HCT116 (cell line): ENCODE measurements around the gene GATB. TPM values are rescaled to one million over a fixed set of nuclear protein-coding genes. Genes with fewer than 3 reads are reported as not detected.

Experiments used
- ATAC-seq: fragments of 200-7000 bp; cut with Tn5 transposase; 2 replicates; pipeline ENCODE4 v1.9.1; 2020; ENCODE audit warnings: mild to moderate bottlenecking, moderate library complexity
- BruUV-seq: library from RNA; stranded (reverse); fragments of 400-500 nt; replicated peaks from 2 replicates; lab custom pipeline; 2021; lab: Mats Ljungman, UMichigan
- CTCF ChIA-PET: fragments of 300-600 bp; sonication (Branson Sonifier 250); formaldehyde crosslinking; loops from one replicate; lab custom pipeline; 2021; ENCODE audit warnings: antibody characterized with exemption; lab: Charles Lee
- POLR2A ChIA-PET: fragments of 300-600, 350-600 bp; sonication (Branson Sonifier 250); formaldehyde crosslinking; loops from one replicate; lab custom pipeline; 2021; ENCODE audit warnings: antibody characterized with exemption; lab: Charles Lee
- RAD21 ChIA-PET, 2 experiments: fragments of 300-600 bp; sonication (Branson Sonifier 250); formaldehyde crosslinking; loops; one replicate each; lab custom pipeline; 2023; ENCODE audit warnings: low total read pairs in 2 of 2; ENCODE audit not compliant: uncharacterized antibody in 2 of 2, unreplicated experiment in 2 of 2, low non-redundant PET in 1 of 2; lab: Charles Lee
- DNase-seq: peaks from one replicate; pipeline ENCODE4 v3.0.0-alpha.2; 2010; ENCODE audit warnings: low read depth, low spot score
- H2AFZ ChIP-seq: fragments of 200-600 bp; shearing (Covaris generic), sonication (generic); 2 replicates; pipeline ENCODE4 v1.6.1; 2017; ENCODE audit warnings: low read depth, mixed run types, mixed read lengths, antibody characterized with exemption, low read length; ENCODE audit not compliant: poor library complexity, severe bottlenecking
- H3K27ac ChIP-seq: 2 replicates; pipeline ENCODE4 v1.5.1; 2012; ENCODE audit warnings: low read depth, low read length
- H3K27me3 ChIP-seq: fragments of 200-600 bp; sonication (generic); 2 replicates; pipeline ENCODE4 v1.6.1; 2016; ENCODE audit warnings: mixed run types, low read length, mixed read lengths; ENCODE audit not compliant: insufficient read depth
- H3K36me3 ChIP-seq, 2 experiments: fragments of 200-500 bp in 1 of 2; fragments of 200-600 bp in 1 of 2; sonication (Bioruptor generic) in 1 of 2; sonication (generic) in 1 of 2; 2 replicates each; pipeline versions ENCODE4 v1.5.1 to v1.6.1; 2014 to 2016; ENCODE audit warnings: low read length in 2 of 2, inconsistent platforms in 1 of 2, mixed read lengths in 1 of 2, mixed run types in 1 of 2; ENCODE audit not compliant: insufficient read depth in 2 of 2, control insufficient read depth in 1 of 2
- H3K4me1 ChIP-seq, 2 experiments: fragments of 200-600 bp in 1 of 2; sonication (generic) in 1 of 2; 2 replicates each; pipeline versions ENCODE4 v1.5.1 to v1.6.1; 2012 to 2017; ENCODE audit warnings: low read length in 2 of 2, inconsistent platforms in 1 of 2, mild to moderate bottlenecking in 1 of 2, mixed read lengths in 1 of 2, mixed run types in 1 of 2, moderate library complexity in 1 of 2; ENCODE audit not compliant: insufficient read depth in 2 of 2, control insufficient read depth in 1 of 2
- H3K4me2 ChIP-seq: fragments of 200-600 bp; sonication (generic); 2 replicates; pipeline ENCODE4 v1.6.1; 2017; ENCODE audit warnings: mixed run types, low read length, mixed read lengths
- H3K4me3 ChIP-seq, 2 experiments: fragments of 200-600 bp in 1 of 2; sonication (generic) in 1 of 2; replicated peaks in 1 of 2; 2 replicates each; pipeline ENCODE4 v1.5.1; 2011 to 2016; ENCODE audit warnings: low read length in 2 of 2, control low read depth in 1 of 2, low read depth in 1 of 2, mild to moderate bottlenecking in 1 of 2, mixed read lengths in 1 of 2, mixed run types in 1 of 2
- H3K79me2 ChIP-seq: fragments of 200-600 bp; sonication (generic); 2 replicates; pipeline ENCODE4 v1.6.1; 2017; ENCODE audit warnings: mild to moderate bottlenecking, mixed run types, low read length, moderate library complexity, mixed read lengths; ENCODE audit not compliant: insufficient read depth
- H3K9ac ChIP-seq: fragments of 200-600 bp; sonication (generic); 2 replicates; pipeline ENCODE4 v1.6.1; 2016; ENCODE audit warnings: low read length, mixed read lengths
- H3K9me2 ChIP-seq: fragments of 200-600 bp; sonication (generic), shearing (Covaris generic); 2 replicates; pipeline ENCODE4 v1.6.1; 2017; ENCODE audit warnings: mixed run types, mild to moderate bottlenecking, moderate library complexity; ENCODE audit not compliant: insufficient read depth
- H3K9me3 ChIP-seq, 2 experiments: fragments of 200-500 bp in 1 of 2; fragments of 200-600 bp in 1 of 2; sonication (Bioruptor generic) in 1 of 2; sonication (generic) in 1 of 2; 2 replicates each; pipeline ENCODE4 v1.6.1; 2014 to 2017; ENCODE audit warnings: low read length in 2 of 2, mixed read lengths in 2 of 2, inconsistent platforms in 1 of 2, low read depth in 1 of 2, mild to moderate bottlenecking in 1 of 2, mixed run types in 1 of 2, moderate library complexity in 1 of 2; ENCODE audit not compliant: control insufficient read depth in 1 of 2, insufficient read depth in 1 of 2
- H4K20me1 ChIP-seq: fragments of 200-600 bp; sonication (generic), shearing (Covaris generic); 2 replicates; pipeline ENCODE4 v1.6.1; 2017; ENCODE audit warnings: mixed run types, mild to moderate bottlenecking, moderate library complexity; ENCODE audit not compliant: insufficient read depth
- CBX3 ChIP-seq: IDR thresholded peaks from 2 replicates; pipeline ENCODE4 v1.6.1; 2012; ENCODE audit warnings: low read depth
- CEBPB ChIP-seq: IDR thresholded peaks from 2 replicates; pipeline ENCODE4 v1.6.1; 2012; ENCODE audit warnings: low read depth
- ELF1 ChIP-seq: IDR thresholded peaks from 2 replicates; pipeline ENCODE4 v1.6.1; 2012; ENCODE audit warnings: low read depth, borderline replicate concordance
- RAD21 ChIP-seq: IDR thresholded peaks from 2 replicates; pipeline ENCODE4 v1.6.1; 2012; ENCODE audit warnings: low read depth, mild to moderate bottlenecking
- SP1 ChIP-seq: IDR thresholded peaks from 2 replicates; pipeline ENCODE4 v1.6.1; 2012; ENCODE audit warnings: low read depth
- ZFX ChIP-seq: fragments of 450-650 bp; IDR thresholded peaks from 2 replicates; pipeline ENCODE4 v1.6.1; 2017
- ZNF274 ChIP-seq: fragments of 200-500 bp; sonication (Bioruptor generic); IDR thresholded peaks from 2 replicates; pipeline ENCODE4 v1.6.1; 2014; ENCODE audit warnings: mild to moderate bottlenecking, low read depth, low read length, inconsistent platforms
- intact Hi-C: fragments of 100-400 bp; cut with micrococcal nuclease; formaldehyde crosslinking; loops from 2 replicates; pipeline ENCODE4 v1.10.0; 2022
- total RNA-seq: library from RNA; stranded (reverse); gene quantifications from one replicate; pipeline ENCODE4 v1.2.1, GENCODE V29; 2021; ENCODE audit not compliant: unreplicated experiment
- TF ChIP-seq, protein P1 (sequence below): IDR thresholded peaks from 2 replicates; pipeline ENCODE4 v1.6.1; 2011; ENCODE audit warnings: mild to moderate bottlenecking, low read length, moderate library complexity; ENCODE audit not compliant: insufficient replicate concordance; ENCODE audit errors: extremely low read depth
- TF ChIP-seq, protein P2 (sequence below): IDR thresholded peaks from 2 replicates; pipeline ENCODE4 v1.6.1; 2012
- TF ChIP-seq, protein P3 (sequence below): IDR thresholded peaks from 2 replicates; pipeline ENCODE4 v1.6.1; 2012; ENCODE audit warnings: low read depth

GATB gene
- total RNA-seq, 1 experiment from 2014 or later, result 29.3 TPM

DNA sequence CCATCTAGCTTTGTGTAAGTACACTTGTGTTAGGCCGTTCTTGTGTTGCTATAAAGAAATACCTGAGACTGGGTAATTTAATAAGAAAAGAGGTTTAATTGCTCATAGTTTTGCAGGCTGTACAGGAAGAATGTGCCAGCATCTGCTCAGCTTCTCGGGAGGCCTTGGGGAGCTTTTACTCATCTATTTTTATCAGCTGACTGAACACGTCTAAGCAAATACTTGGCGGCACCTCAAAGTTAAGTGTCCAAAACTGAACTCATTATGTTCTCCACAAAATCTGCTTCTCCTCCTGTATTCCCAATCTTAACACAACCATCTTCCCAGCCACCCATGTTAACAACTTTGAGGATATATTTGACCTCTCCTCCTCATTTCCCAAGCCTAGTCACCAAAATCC, 42.4 kb upstream of the GATB start:
- H3K79me2 ChIP-seq, result no peaks in the 10 kb centered on the region
- H3K4me1 ChIP-seq, result peaks cover 1 to 16% of the 10 kb centered on the region in 2 experiments; a peak in 2 of 4 replicates
- H2AFZ ChIP-seq, result no peak overlapping the region
- intact Hi-C loops, result no loop called here
- H3K27me3 ChIP-seq, result no peaks in the 10 kb centered on the region
- POLR2A ChIA-PET, result no interaction called here
- TF ChIP-seq CEBPB, result no peak
- TF ChIP-seq ELF1, result no peak
- no peak for TF ChIP-seq SP1
- TF ChIP-seq CBX3, result no peak
- TF ChIP-seq, protein P1, sequence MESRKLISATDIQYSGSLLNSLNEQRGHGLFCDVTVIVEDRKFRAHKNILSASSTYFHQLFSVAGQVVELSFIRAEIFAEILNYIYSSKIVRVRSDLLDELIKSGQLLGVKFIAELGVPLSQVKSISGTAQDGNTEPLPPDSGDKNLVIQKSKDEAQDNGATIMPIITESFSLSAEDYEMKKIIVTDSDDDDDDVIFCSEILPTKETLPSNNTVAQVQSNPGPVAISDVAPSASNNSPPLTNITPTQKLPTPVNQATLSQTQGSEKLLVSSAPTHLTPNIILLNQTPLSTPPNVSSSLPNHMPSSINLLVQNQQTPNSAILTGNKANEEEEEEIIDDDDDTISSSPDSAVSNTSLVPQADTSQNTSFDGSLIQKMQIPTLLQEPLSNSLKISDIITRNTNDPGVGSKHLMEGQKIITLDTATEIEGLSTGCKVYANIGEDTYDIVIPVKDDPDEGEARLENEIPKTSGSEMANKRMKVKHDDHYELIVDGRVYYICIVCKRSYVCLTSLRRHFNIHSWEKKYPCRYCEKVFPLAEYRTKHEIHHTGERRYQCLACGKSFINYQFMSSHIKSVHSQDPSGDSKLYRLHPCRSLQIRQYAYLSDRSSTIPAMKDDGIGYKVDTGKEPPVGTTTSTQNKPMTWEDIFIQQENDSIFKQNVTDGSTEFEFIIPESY, result no peak
- TF ChIP-seq, protein P2, sequence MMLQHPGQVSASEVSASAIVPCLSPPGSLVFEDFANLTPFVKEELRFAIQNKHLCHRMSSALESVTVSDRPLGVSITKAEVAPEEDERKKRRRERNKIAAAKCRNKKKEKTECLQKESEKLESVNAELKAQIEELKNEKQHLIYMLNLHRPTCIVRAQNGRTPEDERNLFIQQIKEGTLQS, result no peak
- TF ChIP-seq ZFX, result no peak
- TF ChIP-seq ZNF274, result no peak
- TF ChIP-seq, protein P3, sequence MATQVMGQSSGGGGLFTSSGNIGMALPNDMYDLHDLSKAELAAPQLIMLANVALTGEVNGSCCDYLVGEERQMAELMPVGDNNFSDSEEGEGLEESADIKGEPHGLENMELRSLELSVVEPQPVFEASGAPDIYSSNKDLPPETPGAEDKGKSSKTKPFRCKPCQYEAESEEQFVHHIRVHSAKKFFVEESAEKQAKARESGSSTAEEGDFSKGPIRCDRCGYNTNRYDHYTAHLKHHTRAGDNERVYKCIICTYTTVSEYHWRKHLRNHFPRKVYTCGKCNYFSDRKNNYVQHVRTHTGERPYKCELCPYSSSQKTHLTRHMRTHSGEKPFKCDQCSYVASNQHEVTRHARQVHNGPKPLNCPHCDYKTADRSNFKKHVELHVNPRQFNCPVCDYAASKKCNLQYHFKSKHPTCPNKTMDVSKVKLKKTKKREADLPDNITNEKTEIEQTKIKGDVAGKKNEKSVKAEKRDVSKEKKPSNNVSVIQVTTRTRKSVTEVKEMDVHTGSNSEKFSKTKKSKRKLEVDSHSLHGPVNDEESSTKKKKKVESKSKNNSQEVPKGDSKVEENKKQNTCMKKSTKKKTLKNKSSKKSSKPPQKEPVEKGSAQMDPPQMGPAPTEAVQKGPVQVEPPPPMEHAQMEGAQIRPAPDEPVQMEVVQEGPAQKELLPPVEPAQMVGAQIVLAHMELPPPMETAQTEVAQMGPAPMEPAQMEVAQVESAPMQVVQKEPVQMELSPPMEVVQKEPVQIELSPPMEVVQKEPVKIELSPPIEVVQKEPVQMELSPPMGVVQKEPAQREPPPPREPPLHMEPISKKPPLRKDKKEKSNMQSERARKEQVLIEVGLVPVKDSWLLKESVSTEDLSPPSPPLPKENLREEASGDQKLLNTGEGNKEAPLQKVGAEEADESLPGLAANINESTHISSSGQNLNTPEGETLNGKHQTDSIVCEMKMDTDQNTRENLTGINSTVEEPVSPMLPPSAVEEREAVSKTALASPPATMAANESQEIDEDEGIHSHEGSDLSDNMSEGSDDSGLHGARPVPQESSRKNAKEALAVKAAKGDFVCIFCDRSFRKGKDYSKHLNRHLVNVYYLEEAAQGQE, result no peak
- no peak for TF ChIP-seq RAD21
- no peak overlapping the region for H3K9ac ChIP-seq
- no peak overlapping the region for H3K4me3 ChIP-seq
- H3K9me2 ChIP-seq, result no peaks in the 10 kb centered on the region
- DNase-seq (no peak), ATAC-seq (no peak)
- CTCF ChIA-PET, result no interaction called here
- H3K36me3 ChIP-seq, result no peaks in the 10 kb centered on the region
- no peak overlapping the region for H3K4me2 ChIP-seq
- H3K9me3 ChIP-seq, result no peaks in the 10 kb centered on the region
- no peaks in the 10 kb centered on the region for H4K20me1 ChIP-seq
- BruUV-seq, result no TSS peak
- no peak overlapping the region for H3K27ac ChIP-seq
- RAD21 ChIA-PET, result no interaction called here
